HG03571 (cell line): ENCODE results near the gene CRYBG2.
"Not testable (repeated sequence)": the region's sequence is repeated elsewhere in the genome, so short reads cannot be mapped to it uniquely, and the experiment has no call there.

ENCODE experiments used
- ATAC-seq: cut with Tn5 transposase; IDR thresholded peaks from one replicate; pipeline ENCODE4 v1.9.1; 2021; ENCODE audit not compliant: unreplicated experiment

CRYBG2 gene, protein sequence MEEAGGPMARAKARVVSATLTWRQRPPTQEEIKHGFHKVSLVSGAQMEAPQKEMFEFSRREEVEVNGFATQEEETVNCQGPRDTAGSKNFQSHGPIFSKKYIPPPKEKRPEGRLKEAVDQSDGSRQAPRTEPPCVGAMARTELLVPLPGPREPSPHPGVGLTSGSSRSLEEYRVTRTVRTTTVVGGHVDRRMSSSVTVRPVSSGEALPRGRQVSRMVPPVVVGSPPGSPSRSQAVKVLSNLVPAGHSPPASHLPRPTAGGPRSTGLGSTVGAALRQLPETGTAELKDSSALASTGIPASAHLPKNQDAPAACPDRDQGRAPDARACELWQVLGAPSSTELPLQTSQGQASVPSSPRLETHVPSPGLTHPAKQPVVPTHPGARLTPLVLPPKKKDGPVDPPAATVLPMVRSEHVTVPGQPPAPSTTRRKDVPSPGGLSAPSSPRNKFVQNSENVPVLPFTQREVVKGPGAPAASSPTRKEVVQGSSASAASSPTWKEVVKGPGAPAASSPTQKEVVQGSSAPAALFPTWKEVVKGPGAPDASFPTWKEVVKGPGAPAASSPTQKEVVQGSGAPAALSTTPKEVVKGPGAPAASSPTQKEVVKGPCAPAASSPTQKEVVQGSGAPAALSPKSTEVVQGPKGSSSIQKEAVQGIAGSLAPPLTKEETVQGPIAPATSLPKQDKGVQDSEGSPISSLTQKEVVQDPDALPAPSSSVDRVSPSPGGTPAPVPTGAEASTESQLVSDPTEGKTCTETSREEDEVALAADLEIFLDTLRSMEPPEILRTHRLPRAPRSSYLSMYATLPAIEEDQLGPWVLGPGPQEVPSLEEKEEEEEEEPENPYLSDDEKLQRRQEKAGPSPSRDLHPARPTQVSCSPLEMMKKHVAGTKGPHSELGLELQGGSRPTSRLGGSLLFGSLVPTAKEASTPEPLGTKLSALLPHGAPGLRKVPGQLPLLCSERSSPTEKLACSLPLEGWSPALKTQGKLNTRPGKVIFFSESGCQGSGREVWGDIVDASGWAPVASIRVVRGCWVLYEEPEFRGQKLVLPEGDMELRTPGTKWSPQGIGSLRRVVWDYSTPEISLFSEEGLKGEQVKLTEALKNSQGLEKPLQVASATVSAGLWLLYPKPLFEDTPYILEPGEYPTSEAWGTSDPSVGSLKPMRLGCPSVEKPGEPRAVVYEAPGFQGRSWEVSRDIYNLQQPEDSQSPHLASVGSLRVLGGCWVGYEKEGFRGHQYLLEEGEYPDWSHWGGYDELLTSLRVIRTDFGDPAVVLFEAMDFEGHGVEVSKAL (N-terminal part only)

DNA sequence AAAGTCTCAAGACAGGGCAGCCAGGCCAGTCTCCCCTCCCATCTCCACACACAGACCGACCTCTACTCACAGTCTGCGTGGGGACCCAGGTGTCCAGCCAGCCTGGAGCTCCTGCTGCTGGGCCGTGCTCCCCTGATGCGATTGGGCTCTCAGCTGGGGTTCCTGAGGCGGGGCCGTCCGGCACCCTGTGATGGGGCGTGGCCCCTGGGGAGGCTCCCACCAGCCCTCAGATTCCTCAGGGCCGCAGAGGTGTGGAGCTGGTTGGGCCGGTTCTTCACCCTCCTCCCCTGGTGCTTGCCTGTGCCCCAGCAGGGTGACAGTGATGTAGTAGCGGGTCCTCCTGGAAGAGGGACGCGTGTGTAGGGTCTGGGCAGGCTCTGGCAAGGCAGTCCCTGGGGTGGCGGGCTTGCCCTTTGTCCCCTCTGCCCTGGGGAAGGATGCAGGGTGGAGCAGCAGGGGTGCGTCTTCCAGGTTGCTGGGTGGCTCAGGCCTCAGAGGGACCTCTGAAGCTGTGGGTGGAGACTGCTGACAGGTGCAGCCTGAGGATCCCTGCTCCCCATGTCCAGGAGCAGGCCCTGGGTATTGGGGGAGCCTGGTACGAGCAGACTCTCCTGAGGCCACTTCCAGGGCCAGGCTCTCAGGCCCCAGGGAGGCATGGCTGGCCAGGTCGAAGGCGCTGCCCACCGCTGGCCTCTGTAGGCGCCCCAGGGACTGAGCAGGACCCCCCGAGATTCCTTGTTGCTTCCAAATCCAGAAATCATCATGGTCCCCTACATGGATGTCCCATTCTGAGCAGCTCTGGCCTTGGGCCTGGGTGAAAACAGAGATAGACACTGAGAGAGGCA is at the start of gene CRYBG2:
Gene CRYBG2, minus strand, starts transcription at position 155 of the 845 bp plus-strand sequence. CDS start 7,473 bp downstream, outside the sequence.
- no peak for ATAC-seq

DNA sequence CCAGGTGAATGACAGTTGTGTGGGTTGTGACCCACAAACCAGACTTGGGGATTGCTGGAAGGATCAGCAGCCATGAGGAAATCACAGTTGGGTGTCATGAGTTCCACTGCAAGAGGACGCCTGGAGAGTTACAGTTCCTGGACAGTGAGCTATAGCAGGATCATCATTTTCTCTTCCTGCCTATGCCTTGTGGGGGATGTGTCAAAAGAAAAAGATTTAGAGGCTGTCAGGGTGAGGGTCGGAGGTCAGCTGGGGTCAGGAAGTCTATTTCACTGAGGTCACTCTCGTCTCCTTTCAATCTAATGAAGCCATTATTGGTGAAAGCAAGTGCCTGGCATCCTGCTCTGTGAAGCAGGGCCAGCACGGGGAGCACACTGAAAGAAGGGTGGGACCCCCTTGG is 49.7 kb upstream of the CRYBG2 start:
- ATAC-seq, result no peak

DNA sequence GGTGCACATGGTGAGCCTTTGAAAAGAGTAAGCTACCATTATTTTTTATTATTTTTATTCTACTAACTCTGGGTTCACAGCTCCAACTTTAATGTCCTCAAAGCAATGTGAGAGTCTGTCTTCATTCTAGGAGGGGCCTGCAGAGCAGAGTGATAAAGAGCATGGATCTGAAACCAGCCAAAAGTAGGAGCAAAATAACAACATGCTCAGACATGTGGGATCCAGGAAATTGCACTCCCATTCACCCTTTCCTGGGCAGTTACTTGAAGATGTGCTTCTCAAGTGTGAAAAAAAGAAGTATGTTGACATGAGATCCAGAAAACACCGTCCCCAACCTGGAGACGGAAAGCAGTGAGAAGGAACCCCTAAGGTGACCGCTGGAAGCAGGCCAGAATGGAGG is 48.0 kb upstream of the CRYBG2 start:
- ATAC-seq, result no peak

DNA sequence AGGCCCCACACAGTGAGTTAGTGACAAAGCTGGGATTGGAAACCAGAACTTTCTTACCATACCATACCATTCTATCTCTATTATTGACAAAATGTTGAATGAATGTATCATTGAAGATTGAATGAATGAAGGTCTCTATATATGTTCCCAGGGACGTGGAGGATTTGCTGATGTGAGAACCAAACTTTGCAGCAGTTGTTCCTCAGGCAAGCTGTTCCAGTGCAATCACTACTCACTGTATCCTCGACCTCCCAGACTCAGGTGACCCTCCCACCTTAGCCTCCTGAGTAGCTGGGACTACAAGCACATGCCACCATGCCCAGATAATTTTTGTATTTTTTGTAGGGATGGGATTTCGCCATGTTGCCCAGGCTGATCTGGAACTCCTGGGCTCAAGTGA is 45.1 kb upstream of the CRYBG2 start:
- no peak for ATAC-seq

DNA sequence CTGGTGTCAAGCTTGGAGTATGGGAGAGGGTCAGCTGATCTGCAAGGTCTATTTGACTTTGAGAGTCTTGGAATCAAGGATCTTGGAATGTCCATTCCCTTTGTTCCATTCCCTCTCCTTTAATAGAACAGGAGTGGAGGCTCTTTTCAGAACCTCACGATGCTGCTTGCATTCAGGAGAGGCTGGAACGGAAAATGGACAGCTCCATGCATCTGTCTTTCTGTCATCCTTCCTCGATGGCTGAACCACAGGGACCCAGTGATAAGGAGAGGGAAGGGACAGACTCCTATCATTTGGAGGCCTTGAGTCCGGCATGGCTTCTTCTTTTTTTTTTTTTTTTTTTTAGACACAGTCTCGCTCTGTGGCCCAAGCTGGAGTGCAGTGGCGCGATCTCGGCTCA is 41.8 kb upstream of the CRYBG2 start:
- no peak for ATAC-seq

DNA sequence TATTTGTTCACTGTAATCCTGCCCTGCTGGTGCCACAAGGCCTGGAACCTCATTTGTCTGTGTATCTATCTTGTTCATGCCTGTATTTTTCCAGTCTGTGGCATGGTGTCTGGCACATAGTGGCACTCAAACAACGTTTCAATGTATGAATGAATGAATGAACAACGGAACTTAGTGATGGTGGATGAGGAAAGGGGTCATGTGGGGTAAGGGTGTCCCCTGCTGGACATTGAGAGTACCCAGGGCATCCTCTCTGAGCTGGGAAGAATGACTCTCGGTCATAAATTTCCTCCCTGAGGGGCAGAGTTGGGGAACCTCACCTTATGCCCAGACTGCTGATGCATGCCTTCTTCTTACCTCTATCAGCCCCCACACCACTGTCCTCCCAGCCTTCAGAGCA is 37.5 kb upstream of the CRYBG2 start:
- no peak for ATAC-seq

DNA sequence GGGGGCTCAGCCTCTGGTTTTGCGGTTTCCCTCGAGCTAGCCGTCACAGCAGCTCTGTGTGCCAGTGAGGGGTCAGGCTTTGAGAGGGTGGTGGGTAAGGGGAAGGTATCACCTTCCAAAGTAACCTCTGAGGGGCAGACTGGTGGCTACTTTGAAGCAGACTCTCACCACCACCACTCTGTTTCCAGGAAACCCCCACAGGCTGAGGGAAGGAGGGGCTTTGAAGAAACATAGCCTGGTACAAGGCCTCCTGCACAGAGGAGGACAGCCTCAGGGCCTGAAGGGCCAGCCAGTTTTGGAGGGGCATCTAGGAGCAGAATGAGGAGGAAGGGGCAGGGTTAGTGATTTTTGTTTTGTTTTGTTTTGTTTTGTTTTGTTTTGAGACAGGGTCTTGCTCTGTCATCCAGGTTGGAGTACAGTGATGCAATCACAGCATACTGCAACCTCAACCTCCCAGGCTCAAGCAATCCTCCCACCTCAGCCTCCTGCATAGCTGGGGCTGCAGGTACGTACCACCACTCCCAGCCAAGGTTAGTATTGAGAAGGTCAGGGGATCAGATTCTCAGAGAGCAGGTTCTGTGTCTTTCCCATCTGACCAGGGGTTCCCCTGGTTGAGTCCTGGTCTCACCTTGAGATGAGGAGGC is 35.8 kb upstream of the CRYBG2 start:
- no peak for ATAC-seq

DNA sequence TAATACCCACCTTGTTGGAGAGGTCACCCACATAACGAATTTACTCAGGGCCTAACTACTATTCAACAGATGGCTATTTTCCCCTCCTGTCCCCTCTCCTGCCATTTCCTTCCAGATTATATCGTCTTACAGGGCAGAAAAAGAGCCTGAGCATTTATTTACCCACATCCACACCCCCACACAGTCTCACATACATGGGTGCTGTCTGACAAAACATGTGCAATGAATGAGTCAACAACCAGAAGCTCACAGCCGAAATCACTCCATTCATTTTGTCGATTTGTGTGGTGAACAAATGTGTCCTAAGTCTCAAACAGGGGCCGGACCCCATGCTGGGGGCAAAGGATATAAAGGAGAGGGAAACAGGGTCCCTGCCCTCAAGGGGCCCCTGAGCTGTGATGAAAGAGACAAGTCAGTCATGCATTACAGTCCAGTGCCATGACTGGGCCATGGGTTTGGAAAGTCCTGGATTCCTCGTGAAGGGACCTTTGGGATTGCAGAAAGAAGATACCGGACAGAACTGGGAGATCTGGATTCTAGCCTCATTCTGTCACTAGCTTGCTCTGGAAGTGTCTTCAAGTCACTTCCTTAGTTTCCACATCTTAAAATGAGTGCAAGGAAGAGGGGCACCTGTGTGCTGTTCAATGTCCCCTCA is 35.0 kb upstream of the CRYBG2 start:
- no peak for ATAC-seq

DNA sequence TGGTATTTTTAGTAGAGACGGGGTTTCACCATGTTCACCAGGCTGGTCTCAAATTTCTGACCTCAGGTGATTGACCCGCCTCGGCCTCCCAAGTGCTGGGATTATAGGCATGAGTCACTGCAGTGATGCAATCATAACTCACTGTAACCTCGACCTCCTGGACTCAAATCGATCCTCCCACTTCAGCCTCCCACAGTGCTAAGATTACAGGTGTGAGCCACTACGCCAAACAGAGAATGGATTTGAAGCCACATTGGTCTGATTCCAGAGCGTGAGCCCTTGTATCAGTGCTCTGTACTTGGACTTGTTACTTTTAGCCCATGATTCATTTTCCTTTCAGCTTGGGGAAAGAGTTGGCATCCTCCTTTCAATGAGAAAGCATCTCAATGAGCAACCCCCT is 33.5 kb upstream of the CRYBG2 start:
- no peak for ATAC-seq

DNA sequence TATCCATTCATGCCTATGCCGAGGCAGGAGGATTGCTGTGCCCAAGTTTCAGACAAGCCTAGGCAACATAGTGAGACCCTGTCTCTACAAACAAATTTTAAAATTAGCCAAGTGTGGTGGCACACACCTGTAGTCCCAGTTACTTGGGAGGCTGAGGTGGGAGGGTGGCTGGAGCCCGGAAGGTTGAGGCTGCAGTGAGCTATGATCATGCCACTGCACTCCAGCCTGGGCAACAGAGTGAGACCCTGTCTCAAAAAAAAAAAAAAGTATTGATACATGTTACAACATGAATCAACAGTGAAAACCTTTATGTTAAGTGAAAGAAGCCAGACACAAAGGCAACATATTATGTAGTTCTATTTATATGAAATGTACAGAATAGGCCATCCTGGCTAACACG is 31.1 kb upstream of the CRYBG2 start:
- ATAC-seq, result not testable (repeated sequence)

DNA sequence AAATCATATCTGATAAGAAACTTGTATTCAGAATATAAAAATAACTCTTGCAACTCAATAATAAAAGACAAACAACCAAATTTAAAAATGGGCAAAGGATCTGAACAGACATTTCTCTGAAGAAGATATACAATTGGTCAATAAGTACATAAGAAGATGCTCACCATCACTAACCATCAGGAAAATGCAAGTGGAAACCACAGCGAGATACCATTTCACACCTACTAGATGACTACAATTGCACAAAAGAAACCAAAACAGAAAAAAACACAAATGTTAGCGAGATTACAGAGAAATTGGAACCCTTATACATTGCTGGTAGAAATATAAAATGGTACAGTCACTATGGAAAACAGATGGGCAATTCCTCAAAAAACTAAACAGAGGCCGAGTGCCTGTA is 30.1 kb upstream of the CRYBG2 start:
- ATAC-seq, result no peak

DNA sequence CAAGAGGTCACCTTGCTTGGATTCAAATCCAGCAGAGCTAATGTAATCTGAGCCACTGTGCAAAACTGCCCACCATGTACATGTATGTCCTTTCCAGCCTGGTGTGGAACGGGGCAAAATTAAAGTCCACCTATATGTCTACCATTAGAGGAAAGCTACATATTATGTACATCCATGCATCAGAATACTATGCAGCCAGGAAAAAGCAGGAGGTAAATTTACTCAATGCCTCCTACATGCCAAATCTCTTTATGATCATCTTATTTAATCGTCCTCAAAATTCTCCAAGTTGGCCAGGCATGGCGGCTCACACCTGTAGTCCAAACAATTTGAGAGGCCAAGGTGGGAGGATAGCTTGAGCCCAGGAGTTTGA is 24.9 kb upstream of the CRYBG2 start:
- ATAC-seq, result no peak

DNA sequence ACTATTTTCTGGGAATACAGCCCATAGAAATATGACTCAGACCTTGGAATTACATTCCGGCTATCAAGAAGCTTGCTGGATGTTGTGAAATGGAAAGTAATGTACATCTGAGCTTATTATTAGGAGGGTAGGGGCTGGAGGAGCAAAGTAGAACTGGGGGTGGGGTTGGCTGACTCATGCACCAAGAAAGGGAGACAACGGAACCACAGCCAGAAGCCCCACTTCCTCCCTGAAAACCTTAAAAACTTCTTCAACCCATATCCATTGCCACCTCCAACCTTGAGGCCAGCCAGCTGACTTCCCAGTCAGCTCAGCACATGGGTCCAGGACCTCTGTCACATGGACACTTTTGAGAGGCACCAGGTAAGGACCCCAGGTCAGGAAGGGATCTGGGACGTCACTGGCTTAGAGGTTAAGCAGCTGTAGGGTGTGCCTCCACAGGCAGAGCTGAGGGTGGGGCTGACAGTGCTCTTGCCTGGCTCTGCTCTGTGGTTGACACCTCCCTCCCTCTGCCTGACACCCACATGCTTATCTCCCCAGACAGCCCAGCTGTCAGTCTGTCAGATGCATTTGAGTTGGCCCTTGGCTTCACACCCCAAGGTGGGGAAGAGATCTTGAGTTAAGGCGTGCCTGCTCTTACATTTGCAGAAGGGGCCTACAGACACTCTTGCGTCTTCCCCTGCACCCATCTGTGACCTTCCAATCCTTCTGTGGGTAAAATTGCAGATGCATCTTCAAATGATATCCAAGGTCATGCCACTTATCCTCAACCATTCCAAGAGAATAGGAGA is 24.4 kb upstream of the CRYBG2 start:
- no peak for ATAC-seq

DNA sequence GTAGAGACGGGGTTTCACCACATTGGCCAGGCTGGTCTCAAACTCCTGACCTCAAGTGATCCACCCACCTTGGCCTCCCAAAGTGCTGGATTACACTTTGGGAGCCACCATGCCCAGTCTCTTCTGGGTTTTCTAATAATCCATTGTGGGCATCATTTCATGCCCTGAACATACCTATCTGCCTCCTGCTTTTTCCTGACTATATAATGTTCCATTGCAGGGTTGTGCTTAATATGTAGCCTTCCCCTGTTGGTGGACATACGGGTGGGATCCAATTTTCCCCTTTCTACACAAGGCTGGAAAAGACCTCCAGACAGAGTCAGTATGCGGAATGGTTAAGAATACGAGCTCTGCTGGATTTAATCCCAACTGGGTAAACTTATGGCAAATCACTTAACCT is 22.1 kb upstream of the CRYBG2 start:
- no peak for ATAC-seq

DNA sequence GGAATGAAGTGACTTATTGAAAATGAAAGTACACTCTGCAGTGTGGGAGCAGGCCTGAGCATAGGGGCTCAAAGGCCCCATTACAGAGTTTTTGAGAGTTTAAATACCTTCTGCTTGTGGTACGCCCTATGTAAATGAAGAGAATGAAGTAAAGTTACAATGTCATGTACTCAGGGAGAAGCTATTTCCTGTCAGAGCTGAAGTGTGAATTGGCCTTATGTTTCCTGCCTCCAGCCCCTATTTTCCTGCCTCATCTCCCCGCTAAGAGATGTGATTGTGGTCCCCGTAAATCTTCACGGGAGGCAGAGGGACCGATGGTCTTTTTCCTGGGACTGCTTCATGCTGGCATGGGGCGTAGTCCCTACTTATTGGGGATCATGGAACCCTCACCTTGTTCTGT is 21.2 kb upstream of the CRYBG2 start:
- no peak for ATAC-seq

DNA sequence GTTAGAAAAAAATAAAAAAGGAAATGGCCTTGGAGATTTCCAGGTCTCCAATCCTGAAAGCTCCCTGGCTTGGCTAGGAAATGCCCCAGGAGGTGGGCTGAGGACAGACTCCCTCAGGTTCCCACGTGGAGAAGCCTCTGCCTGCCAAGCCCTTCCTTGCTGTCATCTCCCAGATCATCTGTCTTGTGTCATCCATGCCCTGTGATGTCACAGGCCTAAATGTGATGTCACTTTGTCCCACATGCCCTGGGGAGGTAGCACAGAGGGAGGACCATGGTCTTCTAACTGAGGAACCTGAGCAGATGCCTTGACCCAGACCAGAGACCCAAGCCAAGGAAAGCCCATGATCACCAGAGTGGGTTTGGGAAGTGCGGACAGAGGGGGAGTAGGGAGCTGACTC is 20.4 kb upstream of the CRYBG2 start:
- ATAC-seq, result not testable (repeated sequence)

DNA sequence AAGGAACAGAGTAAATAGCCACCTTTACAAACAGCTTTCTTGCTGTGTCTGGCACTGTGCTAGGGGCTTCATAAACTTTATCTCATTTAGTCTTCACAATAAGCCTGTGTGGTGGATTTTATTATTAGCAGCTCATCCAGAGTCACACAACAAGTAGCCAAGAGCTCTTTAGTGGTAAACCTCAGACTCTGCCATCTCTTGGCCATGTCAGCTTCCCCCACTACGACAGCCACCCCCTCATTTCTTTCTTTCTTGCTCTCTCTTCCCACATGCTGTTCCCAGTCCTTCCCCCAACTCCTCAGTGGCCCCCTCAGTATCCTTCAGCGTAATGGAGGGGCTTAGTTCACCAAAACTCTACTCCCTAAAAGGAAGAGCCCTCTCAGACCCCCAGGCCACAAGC is 19.9 kb upstream of the CRYBG2 start:
- ATAC-seq, result no peak

DNA sequence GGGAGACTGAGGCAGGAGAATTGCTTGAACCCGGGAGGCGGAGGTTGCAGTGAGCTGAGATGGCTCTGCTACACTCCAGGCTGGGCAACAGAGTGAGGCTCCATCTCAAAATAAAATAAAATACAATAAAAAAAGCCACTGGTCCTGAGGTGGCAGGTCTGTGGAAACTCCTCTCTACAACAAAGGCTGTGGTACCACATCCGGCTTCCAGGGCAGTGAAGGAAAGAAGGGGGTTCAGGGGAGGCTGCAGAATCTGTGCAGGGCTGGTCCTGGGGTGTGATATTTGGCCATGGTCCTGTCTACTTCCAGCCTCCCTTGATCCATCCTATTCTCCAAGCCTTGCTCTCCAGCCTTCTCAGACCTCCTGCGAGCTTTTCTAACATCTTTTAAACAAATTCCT is 19.4 kb upstream of the CRYBG2 start:
- no peak for ATAC-seq

DNA sequence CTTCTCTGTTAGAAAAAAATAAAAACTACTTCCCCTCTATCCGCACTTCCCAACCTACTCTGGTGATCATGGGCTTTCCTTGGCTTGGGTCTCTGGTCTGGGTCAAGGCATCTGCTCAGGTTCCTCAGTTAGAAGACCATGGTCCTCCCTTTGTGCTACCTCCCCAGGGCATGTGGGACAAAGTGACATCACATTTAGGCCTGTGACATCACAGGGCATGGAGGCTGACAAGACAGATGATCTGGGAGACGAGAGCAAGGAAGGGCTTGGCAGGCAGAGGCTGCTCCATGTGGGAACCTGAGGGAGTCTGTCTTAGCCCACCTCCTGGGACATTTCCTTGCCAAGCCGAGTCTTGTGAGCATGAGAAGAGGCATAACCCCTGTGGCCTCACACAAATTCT is 18.7 kb upstream of the CRYBG2 start, which contains the start of gene ZNF683:
Gene ZNF683, minus strand, starts transcription at position 140 of the 400 bp plus-strand sequence. CDS start 4,179 bp downstream, outside the sequence.
- not testable (repeated sequence) for ATAC-seq
